ENCODE results near the gene SMS.

GRCh38 chrX:21975812-21976211, 35.3 kb downstream of the SMS start:
- TF ChIP-seq CTCF (IDR thresholded peaks at IDR 0.05) (peak; percentile 18 to 34 (median 20)), POLR2A (IDR thresholded peaks at IDR 0.05) (no peak), EP300 (IDR thresholded peaks at IDR 0.05; ENCODE audit: low read depth) (no peak), POLR2AphosphoS5 (IDR thresholded peaks at IDR 0.05) (no peak)

All from transverse colon (tissue), 4 donors.